Astrocyte (in vitro differentiated cells and primary cell): Measurements from ENCODE around the gene TRERF1. TPM values are rescaled to one million over a fixed set of nuclear protein-coding genes. Genes with fewer than 3 reads are reported as not detected.
"Not testable (repeated sequence)": the region's sequence is repeated elsewhere in the genome, so short reads cannot be mapped to it uniquely, and the experiment has no call there.

Experiments
- DNase-seq: peaks from one replicate; pipeline ENCODE4 v3.0.0-alpha.2; 2010; ENCODE audit warnings: low read depth
- FAIRE-seq: peaks from 2 replicates; lab custom pipeline; 2011; peaks lifted over from hg19 to GRCh38; lab: Jason Lieb, UNC
- H2AFZ ChIP-seq: 2 replicates; pipeline ENCODE4 v1.6.0; 2012; ENCODE audit warnings: low read depth, low read length, inconsistent platforms
- H3K27ac ChIP-seq: 2 replicates; pipeline ENCODE4 v1.5.1; 2011; ENCODE audit warnings: low read depth, low read length, inconsistent platforms
- H3K27me3 ChIP-seq: 2 replicates; pipeline ENCODE4 v1.6.0; 2011; ENCODE audit warnings: low read length, inconsistent platforms; ENCODE audit not compliant: insufficient read depth
- H3K36me3 ChIP-seq: 2 replicates; pipeline ENCODE4 v1.5.1; 2011; ENCODE audit warnings: low read length, inconsistent platforms; ENCODE audit not compliant: insufficient read depth
- H3K4me1 ChIP-seq: 2 replicates; pipeline ENCODE4 v1.5.1; 2011; ENCODE audit warnings: low read length, inconsistent platforms; ENCODE audit not compliant: insufficient read depth
- H3K4me2 ChIP-seq: 2 replicates; pipeline ENCODE4 v1.6.0; 2012; ENCODE audit warnings: low read length, inconsistent platforms
- H3K4me3 ChIP-seq: 2 replicates; pipeline ENCODE4 v1.5.1; 2011; ENCODE audit warnings: low read depth, mild to moderate bottlenecking, low read length, inconsistent platforms; ENCODE audit not compliant: insufficient read depth
- H3K79me2 ChIP-seq: 2 replicates; pipeline ENCODE4 v1.6.0; 2012; ENCODE audit warnings: mild to moderate bottlenecking, low read length, inconsistent platforms; ENCODE audit not compliant: insufficient read depth
- H3K9ac ChIP-seq: 2 replicates; pipeline ENCODE4 v1.6.0; 2012; ENCODE audit warnings: mild to moderate bottlenecking, low read length, inconsistent platforms
- H3K9me3 ChIP-seq: 2 replicates; pipeline ENCODE4 v1.5.1; 2012; ENCODE audit warnings: low read depth, mild to moderate bottlenecking, low read length, inconsistent platforms; ENCODE audit not compliant: insufficient read depth
- H4K20me1 ChIP-seq: 2 replicates; pipeline ENCODE4 v1.6.0; 2012; ENCODE audit warnings: low read length, inconsistent platforms; ENCODE audit not compliant: insufficient read depth
- H3K27ac Mint-ChIP-seq: one replicate; pipeline ENCODE4 v1.8.0; 2021; ENCODE audit warnings: mild to moderate bottlenecking, mixed read lengths; ENCODE audit not compliant: unreplicated experiment
- H3K27me3 Mint-ChIP-seq: one replicate; pipeline ENCODE4 v1.8.0; 2021; ENCODE audit warnings: low read depth, mixed read lengths; ENCODE audit not compliant: unreplicated experiment
- H3K36me3 Mint-ChIP-seq: one replicate; pipeline ENCODE4 v1.8.0; 2021; ENCODE audit warnings: low read depth, mixed read lengths; ENCODE audit not compliant: unreplicated experiment
- H3K4me1 Mint-ChIP-seq: one replicate; pipeline ENCODE4 v1.8.0; 2021; ENCODE audit warnings: low read depth, mixed read lengths; ENCODE audit not compliant: unreplicated experiment
- H3K4me3 Mint-ChIP-seq: one replicate; pipeline ENCODE4 v1.8.0; 2021; ENCODE audit warnings: mild to moderate bottlenecking, moderate library complexity, mixed read lengths; ENCODE audit not compliant: unreplicated experiment
- H3K9me3 Mint-ChIP-seq: one replicate; pipeline ENCODE4 v1.8.0; 2021; ENCODE audit warnings: mild to moderate bottlenecking, mixed read lengths; ENCODE audit not compliant: unreplicated experiment
- EZH2 ChIP-seq: IDR thresholded peaks from 2 replicates; pipeline ENCODE4 v1.6.1; 2012; ENCODE audit warnings: mild to moderate bottlenecking, low read length, inconsistent platforms; ENCODE audit not compliant: insufficient read depth
- total RNA-seq: library from RNA; stranded (reverse); gene quantifications from 2 replicates; pipeline ENCODE4 v1.2.1, GENCODE V29; 2021
- TF ChIP-seq, protein P1 (sequence below): IDR thresholded peaks from 2 replicates; pipeline ENCODE4 v1.5.1; 2011; ENCODE audit warnings: low read depth, mild to moderate bottlenecking, inconsistent platforms, low read length, moderate library complexity; ENCODE audit not compliant: insufficient read depth

Gene TRERF1
- total RNA-seq, 1 donor from 2014 or later: 8.6 TPM

DNA sequence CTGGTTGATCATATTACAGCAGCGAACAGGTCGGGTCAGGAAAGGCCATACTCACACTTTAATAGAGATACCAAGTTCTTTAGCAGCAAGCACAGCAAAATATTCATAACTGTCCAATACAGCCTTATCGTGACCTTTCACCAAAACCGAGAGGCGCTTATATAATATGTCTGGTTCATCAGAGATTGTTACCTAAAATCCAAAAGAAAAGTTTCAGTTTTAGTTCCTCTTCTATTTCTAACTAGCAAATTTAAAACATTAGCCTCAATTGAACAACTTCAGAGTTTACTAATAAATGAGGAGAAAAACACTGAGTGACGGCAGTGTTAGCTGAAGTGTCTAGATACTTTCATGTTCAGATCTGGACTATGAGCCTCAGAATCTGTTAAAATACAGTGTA lies 240.0 kb downstream of the TRERF1 start:
- Mint-ChIP-seq H3K27ac (no peak overlapping the region), H3K4me1 (peaks cover 2% of the 10 kb centered on the region), H3K27me3 (no peaks in the 10 kb centered on the region), H3K36me3 (peaks cover 8% of the 10 kb centered on the region), H3K9me3 (no peaks in the 10 kb centered on the region), H3K4me3 (no peak overlapping the region)
- Histone ChIP-seq H3K27ac (no peak overlapping the region), H3K9ac (no peak overlapping the region), H3K4me2 (no peak overlapping the region), H2AFZ (no peak overlapping the region), H3K4me3 (no peak overlapping the region), H3K4me1 (peaks cover 6% of the 10 kb centered on the region), H3K36me3 (peaks cover 50% of the 10 kb centered on the region), H4K20me1 (no peaks in the 10 kb centered on the region), H3K9me3 (no peaks in the 10 kb centered on the region), H3K79me2 (peaks cover 23% of the 10 kb centered on the region), H3K27me3 (no peaks in the 10 kb centered on the region)
- TF ChIP-seq, protein P1, sequence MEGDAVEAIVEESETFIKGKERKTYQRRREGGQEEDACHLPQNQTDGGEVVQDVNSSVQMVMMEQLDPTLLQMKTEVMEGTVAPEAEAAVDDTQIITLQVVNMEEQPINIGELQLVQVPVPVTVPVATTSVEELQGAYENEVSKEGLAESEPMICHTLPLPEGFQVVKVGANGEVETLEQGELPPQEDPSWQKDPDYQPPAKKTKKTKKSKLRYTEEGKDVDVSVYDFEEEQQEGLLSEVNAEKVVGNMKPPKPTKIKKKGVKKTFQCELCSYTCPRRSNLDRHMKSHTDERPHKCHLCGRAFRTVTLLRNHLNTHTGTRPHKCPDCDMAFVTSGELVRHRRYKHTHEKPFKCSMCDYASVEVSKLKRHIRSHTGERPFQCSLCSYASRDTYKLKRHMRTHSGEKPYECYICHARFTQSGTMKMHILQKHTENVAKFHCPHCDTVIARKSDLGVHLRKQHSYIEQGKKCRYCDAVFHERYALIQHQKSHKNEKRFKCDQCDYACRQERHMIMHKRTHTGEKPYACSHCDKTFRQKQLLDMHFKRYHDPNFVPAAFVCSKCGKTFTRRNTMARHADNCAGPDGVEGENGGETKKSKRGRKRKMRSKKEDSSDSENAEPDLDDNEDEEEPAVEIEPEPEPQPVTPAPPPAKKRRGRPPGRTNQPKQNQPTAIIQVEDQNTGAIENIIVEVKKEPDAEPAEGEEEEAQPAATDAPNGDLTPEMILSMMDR: no peak
- no peak for TF ChIP-seq EZH2
- FAIRE-seq (no peak), DNase-seq (no peak)

DNA sequence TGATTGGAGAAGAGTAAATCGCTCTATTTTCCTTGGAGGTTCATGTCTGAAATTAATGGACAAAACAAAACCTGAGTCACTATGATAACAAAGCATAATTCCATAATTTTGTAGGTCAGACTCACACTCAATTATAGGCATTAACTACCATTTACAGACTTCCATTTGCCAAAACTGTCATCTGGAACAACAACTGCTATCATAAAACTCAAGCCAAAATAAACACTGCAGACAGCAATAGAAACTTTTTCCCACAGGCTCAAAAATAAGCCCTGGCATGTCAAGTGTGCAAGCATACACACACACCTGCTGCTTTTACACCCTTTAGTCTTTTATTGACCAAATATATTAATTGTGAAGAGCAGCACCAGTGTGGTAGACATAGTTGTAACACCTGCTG lies 241.2 kb downstream of the TRERF1 start:
- no peak overlapping the region for H3K4me3 Mint-ChIP-seq
- Histone ChIP-seq H3K9ac (no peak overlapping the region), H3K36me3 (peaks cover 52% of the 10 kb centered on the region), H3K4me2 (no peak overlapping the region), H3K79me2 (peaks cover 17% of the 10 kb centered on the region), H4K20me1 (no peaks in the 10 kb centered on the region), H2AFZ (no peak overlapping the region), H3K9me3 (no peaks in the 10 kb centered on the region), H3K4me3 (no peak overlapping the region), H3K27ac (no peak overlapping the region), H3K4me1 (peaks cover 3% of the 10 kb centered on the region), H3K27me3 (no peaks in the 10 kb centered on the region)
- no peak for TF ChIP-seq EZH2
- TF ChIP-seq, protein P1: no peak
- no peaks in the 10 kb centered on the region for H3K9me3 Mint-ChIP-seq
- FAIRE-seq (no peak), DNase-seq (no peak)
- no peaks in the 10 kb centered on the region for H3K27me3 Mint-ChIP-seq
- H3K36me3 Mint-ChIP-seq: peaks cover 9% of the 10 kb centered on the region
- no peaks in the 10 kb centered on the region for H3K4me1 Mint-ChIP-seq
- no peak overlapping the region for H3K27ac Mint-ChIP-seq

DNA sequence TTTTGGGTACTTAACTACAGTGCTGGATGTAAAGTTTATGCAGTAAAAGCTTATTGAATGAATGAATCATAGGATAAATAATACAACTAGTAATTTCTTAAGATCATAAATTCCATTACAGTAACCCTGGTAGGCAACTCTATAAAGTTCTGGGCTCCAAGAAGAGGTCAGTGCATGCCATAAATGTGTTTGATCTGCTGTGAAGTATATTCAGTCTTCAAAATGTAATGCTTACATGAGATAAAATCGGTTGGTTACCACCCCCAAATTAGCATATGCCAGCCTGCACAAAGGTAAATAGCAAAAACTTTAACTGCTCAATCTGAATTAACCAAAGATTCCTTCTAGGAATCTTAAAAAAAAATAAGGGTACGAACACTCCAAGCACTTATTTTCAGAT lies 244.2 kb downstream of the TRERF1 start:
- not testable (repeated sequence) for H3K27me3 ChIP-seq, DNase-seq, H3K9me3 Mint-ChIP-seq, H3K4me1 Mint-ChIP-seq, H3K4me2 ChIP-seq, H3K9ac ChIP-seq, H3K9me3 ChIP-seq, H3K4me3 ChIP-seq, H2AFZ ChIP-seq, H3K27ac ChIP-seq, H3K4me3 Mint-ChIP-seq, FAIRE-seq, H3K27me3 Mint-ChIP-seq, H3K4me1 ChIP-seq, H3K79me2 ChIP-seq, H4K20me1 ChIP-seq, H3K27ac Mint-ChIP-seq
- H3K36me3 ChIP-seq: peaks cover 39% of the 10 kb centered on the region
- H3K36me3 Mint-ChIP-seq: peaks cover 11% of the 10 kb centered on the region
